ENCODE data around the gene PLAGL2.

DNA sequence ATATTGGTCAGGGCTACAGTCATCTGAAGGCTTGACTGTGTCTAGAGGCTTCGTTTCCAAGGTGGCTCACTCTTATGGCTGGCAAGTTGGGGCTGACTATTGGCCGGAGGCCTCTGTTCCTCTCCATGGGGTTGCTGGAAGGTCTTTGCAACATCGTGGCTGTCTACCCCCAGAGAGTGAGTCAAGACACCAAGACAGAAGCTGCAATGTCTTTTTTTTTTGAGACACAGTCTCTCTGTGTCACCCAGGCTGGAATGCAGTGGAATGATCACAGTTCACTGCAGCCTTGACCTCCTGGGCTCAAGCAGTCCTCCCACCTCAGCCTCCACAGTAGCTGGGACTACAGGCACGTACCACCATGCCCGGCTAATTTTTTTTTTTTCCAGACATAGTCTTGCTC lies 40.5 kb upstream of the PLAGL2 start:
- TF ChIP-seq SPI1 (IDR thresholded peaks at IDR 0.05; ENCODE audit: low read depth, low read length): no peak
- no peak for TF ChIP-seq POLR2AphosphoS5 (IDR thresholded peaks at IDR 0.05; ENCODE audit: low read depth, low read length)
